Right lung (tissue), 5 donors: ENCODE measurements around the gene LIF. TPM values are rescaled to one million over a fixed set of nuclear protein-coding genes. Genes with fewer than 3 reads are reported as not detected.

ENCODE experiments used
- DNase-seq, 2 donors: peaks; one replicate each; pipeline ENCODE4 v3.0.0-alpha.2; 2013
- polyA plus RNA-seq, 5 donors: library from polyadenylated mRNA; unstranded; fragments of 120-200 nt; gene quantifications; one replicate each; pipeline versions ENCODE4 v1.2.1 to v1.2.3, GENCODE V29; 2013; ENCODE audit warnings: inconsistent platforms in 1 of 5, low replicate concordance in 1 of 5; ENCODE audit not compliant: insufficient read length in 5 of 5, insufficient read depth in 1 of 5

Gene LIF
- polyA plus RNA-seq, 5 donors: 1.4 to 2.5 (median 1.7) TPM

- DNase-seq: no peak
Observed at GRCh38 chr22:30190574-30190973, 56.0 kb downstream of the LIF start.

Other genes with a start within 250 kb of the LIF start
- gene HORMAD2, start 166.3 kb downstream of the LIF start, polyA plus RNA-seq: under 1 TPM; 0.07 to 0.54 (median 0.21) TPM
- gene OSM, start 20.1 kb upstream of the LIF start, polyA plus RNA-seq: under 1 TPM; 0.06 to 0.86 (median 0.19) TPM
- gene CASTOR1, start 42.7 kb upstream of the LIF start, polyA plus RNA-seq: 10 to 100 TPM in 4 of 5 donors, 1 to 10 TPM in 1; 8.5 to 18.4 (median 15.2) TPM
- gene TBC1D10A, start 80.2 kb upstream of the LIF start, polyA plus RNA-seq: 10 to 100 TPM; 13.3 to 18.4 (median 15.8) TPM
- 100 to 1,000 TPM; 105 to 165 (median 132) TPM for gene SF3A1, start 110.1 kb upstream of the LIF start, polyA plus RNA-seq
- gene CCDC157, start 110.2 kb upstream of the LIF start, polyA plus RNA-seq: 1 to 10 TPM; 4.0 to 8.2 (median 4.9) TPM
- 10 to 100 TPM; 18.3 to 27.8 (median 22.7) TPM for gene RNF215, start 140.7 kb upstream of the LIF start, polyA plus RNA-seq
- gene SEC14L2, start 150.3 kb upstream of the LIF start, polyA plus RNA-seq: 10 to 100 TPM in 3 of 5 donors, 1 to 10 TPM in 2; 8.0 to 12.0 (median 10.7) TPM
- gene MTFP1, start 179.0 kb upstream of the LIF start, polyA plus RNA-seq: 10 to 100 TPM in 1 of 5 donors, 1 to 10 TPM in 4; 3.8 to 10.7 (median 6.7) TPM
- gene SEC14L3, start 225.3 kb upstream of the LIF start, polyA plus RNA-seq: under 1 TPM; 0.14 to 0.26 (median 0.21) TPM